B cell (primary cell): ENCODE measurements around the gene FSCN2. TPM values are rescaled to one million over a fixed set of nuclear protein-coding genes. Genes with fewer than 3 reads are reported as not detected.

Experiments used
- ATAC-seq: fragments of 200-7000 bp; cut with Tn5 transposase; one replicate; pipeline ENCODE4 v1.10.0; 2021; ENCODE audit warnings: low read depth, mild to moderate bottlenecking, moderate number of reproducible peaks, moderate library complexity
- CTCF ChIA-PET: fragments of 350-600 bp; sonication (Branson Sonifier 250); formaldehyde crosslinking; loops from one replicate; lab custom pipeline; 2021; ENCODE audit warnings: antibody characterized with exemption, inconsistent platforms; lab: Charles Lee
- POLR2A ChIA-PET: fragments of 350-600 bp; sonication (Branson Sonifier 250); formaldehyde crosslinking; loops from one replicate; lab custom pipeline; 2021; ENCODE audit warnings: antibody characterized with exemption; lab: Charles Lee
- DNase-seq: peaks from one replicate; pipeline ENCODE4 v3.0.0; 2013
- H2AFZ ChIP-seq: 2 replicates; pipeline ENCODE4 v1.6.1; 2012; ENCODE audit warnings: mild to moderate bottlenecking, low read depth, low read length; ENCODE audit not compliant: insufficient read depth, poor library complexity, severe bottlenecking
- H3K27ac ChIP-seq, 2 donors: 1 replicate in 1 of 2; 2 replicates in 1 of 2; pipeline ENCODE4 v1.5.1; 2012 to 2013; ENCODE audit warnings: low read length in 2 of 2, mild to moderate bottlenecking in 2 of 2, moderate library complexity in 1 of 2
- H3K27me3 ChIP-seq, 4 experiments: fragments of 200-600 bp in 1 of 4; sonication (generic) in 1 of 4; replicated peaks in 1 of 4; 1 replicate in 2 of 4; 2 replicates in 2 of 4; pipeline versions ENCODE4 v1.6.1 to v1.7.0; 2013 to 2016; ENCODE audit warnings: low read length in 3 of 4, mild to moderate bottlenecking in 2 of 4, mixed read lengths in 1 of 4, moderate library complexity in 1 of 4; ENCODE audit not compliant: insufficient read depth in 4 of 4, control insufficient read depth in 3 of 4; ENCODE audit errors: control extremely low read depth in 1 of 4
- H3K36me3 ChIP-seq, 2 experiments: replicated peaks in 1 of 2; 1 replicate in 1 of 2; 2 replicates in 1 of 2; pipeline versions ENCODE4 v1.6.1 to v1.7.1; 2013; ENCODE audit warnings: low read length in 1 of 2; ENCODE audit not compliant: insufficient read depth in 2 of 2, control insufficient read depth in 1 of 2; ENCODE audit errors: control extremely low read depth in 1 of 2, extremely low read depth in 1 of 2
- H3K4me1 ChIP-seq, 2 donors: fragments of 200-600 bp in 1 of 2; sonication (generic) in 1 of 2; 1 replicate in 1 of 2; 2 replicates in 1 of 2; pipeline versions ENCODE4 v1.5.1 to v1.6.1; 2013 to 2017; ENCODE audit warnings: low read length in 2 of 2; ENCODE audit not compliant: control insufficient read depth in 2 of 2, insufficient read depth in 2 of 2
- H3K4me2 ChIP-seq: replicated peaks from 2 replicates; pipeline ENCODE3; 2012; ENCODE audit warnings: mild to moderate bottlenecking, low read depth, low read length; ENCODE audit not compliant: poor library complexity, severe bottlenecking
- H3K4me3 ChIP-seq, 5 experiments: fragments of 200-600 bp in 1 of 5; sonication (generic) in 1 of 5; 1 replicate in 3 of 5; 2 replicates in 2 of 5; pipeline versions ENCODE4 v1.5.1 to v1.7.0; 2011 to 2016; ENCODE audit warnings: low read length in 4 of 5, mild to moderate bottlenecking in 4 of 5, low read depth in 2 of 5, control low read depth in 1 of 5, moderate library complexity in 1 of 5; ENCODE audit not compliant: insufficient read depth in 1 of 5; ENCODE audit errors: control extremely low read depth in 1 of 5, extremely low read depth in 1 of 5
- H3K79me2 ChIP-seq: fragments of 200-600 bp; sonication (generic); one replicate; pipeline ENCODE4 v1.6.0; 2016; ENCODE audit warnings: low read length; ENCODE audit not compliant: control insufficient read depth, insufficient read depth
- H3K9ac ChIP-seq: fragments of 200-600 bp; sonication (generic); 2 replicates; pipeline ENCODE4 v1.6.1; 2017; ENCODE audit warnings: mild to moderate bottlenecking, low read length, moderate library complexity
- H3K9me3 ChIP-seq, 3 donors: one replicate each; pipeline versions ENCODE4 v1.6.1 to v1.7.1; 2013; ENCODE audit warnings: low read length in 2 of 3; ENCODE audit not compliant: control insufficient read depth in 2 of 3, insufficient read depth in 1 of 3; ENCODE audit errors: control extremely low read depth in 1 of 3
- H4K20me1 ChIP-seq: 2 replicates; pipeline ENCODE4 v1.6.0; 2012; ENCODE audit warnings: mild to moderate bottlenecking, low read length; ENCODE audit not compliant: insufficient read depth, control insufficient read depth, poor library complexity, severe bottlenecking
- H3K27ac Mint-ChIP-seq: one replicate; pipeline ENCODE4 v1.8.0; 2021; ENCODE audit warnings: mixed read lengths
- H3K27me3 Mint-ChIP-seq: one replicate; pipeline ENCODE4 v1.8.0; 2021; ENCODE audit warnings: mixed read lengths
- H3K4me1 Mint-ChIP-seq: one replicate; pipeline ENCODE4 v1.8.0; 2021; ENCODE audit warnings: mixed read lengths
- H3K4me3 Mint-ChIP-seq: one replicate; pipeline ENCODE4 v1.8.0; 2021; ENCODE audit warnings: mixed read lengths
- H3K9me3 Mint-ChIP-seq: one replicate; pipeline ENCODE4 v1.8.0; 2022; ENCODE audit warnings: mixed read lengths; ENCODE audit not compliant: insufficient read depth
- CTCF ChIP-seq: fragments of 200-600 bp; IDR thresholded peaks from one replicate; pipeline ENCODE4 v1.8.0; 2022; ENCODE audit warnings: antibody characterized with exemption, mild to moderate bottlenecking
- WGBS: methylation state at CpG from one replicate; pipeline ENCODE4 v1.1.5; 2013; ENCODE audit warnings: missing lambda C conversion rate; ENCODE audit not compliant: insufficient coverage; 5-methylcytosine and 5-hydroxymethylcytosine counted together
- intact Hi-C: fragments of 100-400 bp; cut with micrococcal nuclease; formaldehyde crosslinking; loops from one replicate; pipeline ENCODE4 v1.10.0; 2022
- polyA plus RNA-seq: library from polyadenylated mRNA; depleted of rRNA; stranded (reverse); fragments of >200 nt; gene quantifications from 2 replicates; pipeline ENCODE4 v1.2.3, GENCODE V29; 2012
- total RNA-seq, 2 donors: library from RNA; stranded (reverse); fragments of 120-200 nt in 1 of 2; gene quantifications; 1 replicate in 1 of 2; 2 replicates in 1 of 2; pipeline versions ENCODE4 v1.2.3 to v1.2.4, GENCODE V29; 2013 to 2022

The FSCN2 gene
- total and polyA plus RNA-seq, 2 donors (not counting 1 experiment from before 2014, with no cell fraction given) = 6.3 to 12.0 TPM

GRCh38 chr17:81479175-81480071, 48.8 kb upstream of the FSCN2 start:
- H3K27ac ChIP-seq = no peak overlapping the region
- H3K27me3 ChIP-seq = peaks cover 0 to 24% (median 12%) of the 10 kb centered on the region in 4 experiments
- 87% methylated on average over 13 of the region's 20 CpGs for WGBS
- ChIA-PET POLR2A (no interaction called here), CTCF (no interaction called here)
- H3K36me3 ChIP-seq = no peaks in the 10 kb centered on the region
- peak overlapping the region; percentile 32 for H3K27ac Mint-ChIP-seq
- DNase-seq (no peak), ATAC-seq (no peak)
- no peak overlapping the region for H3K9ac ChIP-seq
- H3K27me3 Mint-ChIP-seq = peaks cover 7% of the 10 kb centered on the region
- no peak overlapping the region for H3K4me3 ChIP-seq
- peaks cover 21% of the 10 kb centered on the region for H3K4me1 Mint-ChIP-seq
- no peak overlapping the region for H3K4me2 ChIP-seq
- intact Hi-C loops = loop anchor here (10.0 kb wide), 1 partner anchor 125 kb away; no protein-coding TSS in a partner anchor
- H3K4me3 Mint-ChIP-seq = peak overlapping the region; percentile 40
- no peaks in the 10 kb centered on the region for H3K79me2 ChIP-seq
- TF ChIP-seq CTCF = no peak
- no peak overlapping the region for H2AFZ ChIP-seq
- no peaks in the 10 kb centered on the region for H4K20me1 ChIP-seq
- peaks cover 0 to 17% (median 0%) of the 10 kb centered on the region in 3 donors for H3K9me3 ChIP-seq
- H3K9me3 Mint-ChIP-seq = no peaks in the 10 kb centered on the region
- peaks cover 32 to 34% of the 10 kb centered on the region in 2 donors for H3K4me1 ChIP-seq
